ENCODE data around the gene RFX2.
"Not testable (repeated sequence)": the region's sequence is repeated elsewhere in the genome, so short reads cannot be mapped to it uniquely, and the experiment has no call there.

The RFX2 gene

DNA sequence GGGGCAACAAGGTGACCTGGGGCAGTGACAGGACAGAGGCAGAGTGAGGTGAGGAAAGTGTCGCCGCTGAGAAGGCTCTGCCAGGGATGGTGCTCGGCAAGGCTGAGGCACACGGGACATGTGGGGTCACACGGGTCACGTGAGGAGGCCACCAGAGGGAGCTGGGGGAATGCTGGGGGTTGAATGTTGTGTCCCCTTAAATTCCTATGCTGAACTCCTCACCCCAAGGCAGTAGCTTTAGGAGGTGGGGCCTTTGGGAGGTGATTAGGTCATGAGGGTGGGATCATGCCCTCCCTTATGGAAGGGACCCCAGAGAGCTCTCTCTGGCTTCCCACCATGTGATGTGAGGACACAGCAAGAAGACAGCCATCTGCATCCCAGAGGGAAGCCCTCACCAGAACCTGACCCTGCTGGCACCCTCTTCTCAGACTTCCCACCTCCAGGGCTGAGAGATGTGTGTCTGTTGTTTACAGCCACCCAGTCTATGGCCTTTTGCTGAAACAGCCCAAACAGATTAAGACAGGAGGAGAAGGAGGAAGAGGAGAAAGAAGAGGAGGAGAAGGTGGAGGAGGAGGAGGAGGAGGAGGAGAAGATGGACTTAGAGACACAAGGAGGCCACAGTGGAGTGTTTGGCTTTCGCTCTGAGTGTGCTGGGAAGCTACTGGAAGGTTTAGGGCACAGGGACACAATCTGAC lies 35.4 kb downstream of the RFX2 start:
- DNase-seq (ENCODE audit: low read depth), result no peak

DNA sequence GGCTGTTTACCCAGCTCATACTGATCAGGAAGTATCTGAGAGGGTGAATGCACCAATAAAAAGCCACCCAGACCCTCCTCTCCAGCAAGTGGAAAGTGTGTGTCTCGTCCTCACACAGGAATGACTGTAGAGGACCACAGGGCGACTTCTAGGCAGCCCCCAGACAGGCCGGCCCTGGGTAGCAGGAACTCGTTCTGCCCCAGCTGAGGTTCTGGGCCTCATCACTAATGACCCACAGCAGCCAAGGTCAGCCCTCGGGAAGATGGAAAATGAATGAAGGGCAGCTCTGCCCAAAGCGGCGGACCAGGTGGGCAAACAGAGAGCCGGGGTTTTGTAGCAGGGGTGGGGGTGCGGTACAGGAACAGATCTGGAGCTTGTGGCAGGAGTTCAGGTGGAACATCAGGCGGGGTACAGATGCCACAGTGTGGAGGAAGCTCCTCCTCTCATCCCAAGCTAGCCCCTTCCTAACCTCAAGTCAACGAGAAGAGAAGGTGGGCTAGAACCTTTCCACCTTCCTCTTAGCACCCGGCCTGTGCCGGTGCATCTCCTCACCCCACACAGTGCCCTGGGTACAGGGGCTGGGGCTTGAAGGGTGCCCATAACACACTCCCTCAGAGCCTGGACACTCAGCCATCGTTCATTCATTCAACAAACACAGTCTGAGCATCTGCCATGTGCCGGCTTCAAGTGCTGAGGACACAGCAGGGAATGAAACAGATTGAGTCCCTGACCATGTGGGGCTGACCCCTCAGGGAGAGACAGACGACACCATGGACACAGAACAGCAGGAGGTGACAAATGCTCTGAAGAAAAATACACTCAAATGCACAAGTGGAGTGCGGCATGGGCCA lies 36.2 kb downstream of the RFX2 start:
- no peak for DNase-seq (ENCODE audit: low read depth)

DNA sequence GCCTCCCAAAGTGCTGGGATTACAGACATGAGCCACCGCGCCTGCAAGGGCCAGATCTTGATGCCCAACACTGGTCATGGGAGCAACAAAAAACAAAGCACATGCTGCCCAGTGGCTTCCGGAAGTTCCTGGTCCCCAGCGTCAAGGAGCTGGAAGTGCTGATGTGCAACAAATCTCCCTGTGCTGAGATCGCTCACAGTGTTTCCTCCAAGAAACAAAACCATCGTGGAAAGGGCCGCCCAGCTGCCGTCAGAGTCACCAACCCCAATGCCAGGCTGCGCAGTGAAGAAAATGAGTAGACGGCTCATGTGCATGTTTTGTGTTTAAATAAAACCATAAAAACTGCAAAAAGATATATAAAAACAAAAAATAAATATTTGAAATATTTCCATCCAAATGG lies 37.1 kb downstream of the RFX2 start:
- not testable (repeated sequence) for DNase-seq (ENCODE audit: low read depth)

DNA sequence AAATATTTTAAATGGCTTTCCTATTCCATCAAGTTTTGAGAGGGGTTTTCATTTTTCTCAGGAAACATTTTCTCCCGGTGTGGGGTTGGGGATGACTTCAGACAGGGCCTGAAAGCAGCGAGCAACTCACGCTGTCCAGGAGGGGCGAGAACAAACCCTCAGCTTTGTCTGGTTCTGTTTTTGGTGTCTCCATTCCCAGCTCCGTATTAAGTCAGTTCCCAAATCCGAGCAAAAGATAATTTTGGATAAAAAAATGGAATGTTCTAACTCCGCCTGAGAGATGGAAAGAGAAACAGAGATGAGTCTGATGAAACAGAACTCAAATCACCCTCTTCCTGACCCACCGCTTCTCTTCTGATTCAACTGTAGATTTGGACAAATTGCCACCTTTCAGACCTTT lies 38.4 kb downstream of the RFX2 start:
- no peak for DNase-seq (ENCODE audit: low read depth)

DNA sequence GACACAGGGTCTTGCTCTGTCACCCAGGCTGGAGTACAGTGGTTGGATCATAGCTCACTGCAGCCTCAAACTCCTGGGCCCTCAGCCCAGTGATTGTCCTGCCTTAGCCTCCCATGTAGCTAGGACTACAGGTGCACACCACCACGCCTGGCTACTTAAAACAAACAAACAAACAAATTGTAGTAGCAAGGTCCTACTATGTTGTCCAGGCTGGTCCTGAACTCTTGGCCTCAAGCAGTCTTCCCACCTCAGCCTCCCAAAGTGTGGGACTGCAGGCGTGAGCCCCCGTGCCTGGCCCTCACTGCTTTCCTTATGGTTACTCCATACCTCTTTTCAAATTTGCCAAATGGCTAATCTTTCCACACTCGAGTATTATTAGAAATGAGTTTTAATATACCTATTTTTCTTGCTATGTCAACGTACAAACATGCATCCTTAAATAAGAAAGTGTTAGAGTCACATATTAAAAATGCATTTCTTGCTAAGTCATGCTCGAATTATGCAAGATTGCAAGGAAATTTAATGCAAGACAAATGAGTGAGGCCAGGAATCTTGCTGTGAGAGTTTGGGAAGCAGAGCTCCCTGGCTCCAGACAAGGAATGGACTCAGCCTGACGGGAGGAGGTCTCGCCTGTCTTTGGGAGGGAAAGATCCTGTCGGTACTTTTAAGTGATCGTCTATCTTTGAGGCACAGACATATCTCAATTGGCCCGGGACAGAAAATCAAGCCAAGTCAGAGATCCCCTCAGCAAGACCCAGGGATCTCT lies 39.4 kb downstream of the RFX2 start:
- DNase-seq (ENCODE audit: low read depth), result no peak

DNA sequence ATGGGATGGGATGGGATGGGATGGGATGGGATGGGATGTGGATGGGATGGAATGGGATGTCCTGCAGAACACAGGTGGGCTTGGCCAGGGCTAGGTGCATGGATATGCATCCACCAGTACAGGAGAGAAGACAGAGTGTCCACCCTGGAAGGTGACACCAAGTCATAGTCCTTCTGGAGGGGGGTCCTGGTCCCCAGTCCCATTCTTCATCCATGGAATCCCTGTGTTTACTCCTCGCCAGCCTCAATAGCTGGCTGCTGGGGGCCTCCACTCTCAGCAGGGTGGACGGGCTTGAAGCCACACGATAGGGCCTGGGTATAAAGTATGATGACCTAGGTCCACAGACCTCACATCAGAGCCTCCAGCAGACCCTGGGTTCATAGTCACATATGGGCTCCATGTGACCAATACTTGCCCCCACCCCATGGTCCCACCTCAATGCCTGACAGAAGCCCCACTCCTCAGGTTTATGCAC lies 40.1 kb downstream of the RFX2 start:
- DNase-seq (ENCODE audit: low read depth), result no peak

DNA sequence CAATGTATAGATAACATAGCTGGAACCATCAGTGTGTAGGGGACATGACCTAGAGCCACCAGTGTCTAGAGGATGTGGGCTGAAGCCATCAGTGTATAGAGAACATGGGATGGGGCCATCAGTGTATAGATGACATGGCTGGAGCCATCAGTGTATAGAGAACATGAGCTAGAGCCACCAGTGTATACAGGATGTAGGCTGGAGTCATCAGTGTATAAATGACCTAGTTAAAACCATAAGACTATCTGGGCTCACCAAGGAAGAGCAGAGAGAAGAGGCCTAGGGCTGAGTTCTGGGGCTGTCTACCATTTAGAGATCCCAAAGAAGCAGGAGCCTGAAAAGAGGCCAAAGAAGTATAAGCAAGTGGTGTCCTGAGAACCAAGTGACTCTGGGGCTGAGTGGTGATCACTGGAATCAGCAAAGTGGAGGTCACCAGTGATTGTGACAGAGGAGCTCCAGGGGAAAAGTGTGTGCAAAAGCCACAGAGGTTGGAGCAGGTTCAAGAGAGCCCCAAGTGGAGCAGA lies 41.0 kb downstream of the RFX2 start:
- DNase-seq (ENCODE audit: low read depth), result no peak

DNA sequence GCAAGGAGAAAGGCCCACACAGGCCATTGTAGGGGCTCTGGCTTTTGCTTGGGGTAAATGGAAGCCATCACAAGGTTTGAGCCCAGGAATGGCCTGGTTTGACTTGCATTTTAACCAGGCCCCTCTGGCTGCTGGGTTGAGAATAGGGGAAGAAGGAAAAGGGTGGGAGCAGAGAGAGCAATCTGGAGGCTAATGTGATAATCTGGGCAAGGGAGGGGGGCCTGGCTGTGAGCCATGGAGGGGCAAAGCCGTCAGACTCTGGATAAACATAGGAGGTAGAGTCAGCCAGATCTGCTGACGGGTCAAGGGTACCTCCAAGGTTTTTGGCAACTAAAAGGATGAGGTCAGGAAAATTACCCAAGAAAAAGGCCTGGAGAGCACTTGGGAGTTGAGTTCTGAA lies 41.6 kb downstream of the RFX2 start:
- DNase-seq (ENCODE audit: low read depth), result no peak

DNA sequence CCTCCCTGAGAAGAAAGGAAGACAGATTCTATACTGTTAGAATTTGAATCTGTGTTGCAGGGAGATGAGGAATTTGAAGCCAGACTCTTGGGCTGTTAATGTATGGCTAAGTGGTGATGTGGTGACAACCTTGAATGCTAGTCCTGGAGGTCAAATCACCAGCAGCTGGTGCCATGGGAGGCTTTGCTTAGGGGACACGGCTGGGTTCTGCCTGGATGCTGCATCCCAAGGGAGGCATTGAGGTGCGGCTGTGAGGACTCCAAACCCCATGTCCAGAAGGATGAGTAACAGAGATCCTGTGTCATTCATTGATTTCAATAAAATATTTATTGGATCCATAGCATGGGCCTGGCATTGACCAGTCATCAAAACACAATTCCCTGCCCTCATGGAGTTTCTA lies 42.3 kb downstream of the RFX2 start:
- no peak for DNase-seq (ENCODE audit: low read depth)

DNA sequence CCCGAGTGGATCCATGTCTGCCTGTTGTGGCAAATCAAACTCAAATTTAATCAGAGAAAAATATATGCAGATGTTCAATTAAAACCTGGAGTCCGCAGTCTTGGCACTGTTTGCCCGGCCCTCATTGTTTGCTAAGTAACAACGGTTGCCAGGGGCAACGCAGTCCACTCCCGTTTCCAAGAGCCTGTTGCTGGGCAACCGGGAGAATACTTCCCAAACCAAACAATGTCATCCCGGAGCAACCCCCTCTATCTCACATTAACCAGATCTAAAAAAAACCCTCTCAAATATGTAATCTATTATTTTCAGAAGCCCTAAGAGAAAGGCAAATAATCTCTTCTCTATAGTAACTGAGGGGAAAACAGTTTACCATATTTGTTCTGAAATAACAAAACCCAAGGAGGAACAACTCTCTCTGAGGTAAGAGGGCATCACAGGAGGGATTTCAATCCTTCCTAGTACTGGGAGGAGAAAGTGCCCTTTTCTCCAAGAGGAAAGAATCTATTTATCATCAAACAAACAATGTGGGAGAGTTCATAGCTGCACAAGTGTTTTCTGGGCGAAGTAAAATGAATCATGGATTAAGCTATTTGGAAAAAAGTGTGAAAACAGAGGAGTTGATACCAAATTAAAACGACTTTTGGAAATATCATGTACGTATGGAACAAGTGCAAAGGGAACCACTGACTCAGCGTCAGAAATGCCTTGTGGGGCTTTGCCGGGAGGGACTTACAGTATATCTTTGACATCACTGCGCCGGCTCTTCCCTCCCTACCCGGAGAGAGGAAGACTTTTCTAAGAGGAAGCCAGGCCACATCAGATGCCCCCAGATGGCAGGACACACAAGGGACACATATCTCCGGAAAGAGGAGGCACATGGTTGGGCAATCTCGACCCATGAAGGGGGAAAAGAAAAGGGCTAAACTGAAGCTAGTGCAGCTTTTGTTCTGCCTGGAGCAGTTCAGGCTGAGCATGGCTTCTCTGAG lies 43.3 kb downstream of the RFX2 start:
- DNase-seq (ENCODE audit: low read depth), result no peak

DNA sequence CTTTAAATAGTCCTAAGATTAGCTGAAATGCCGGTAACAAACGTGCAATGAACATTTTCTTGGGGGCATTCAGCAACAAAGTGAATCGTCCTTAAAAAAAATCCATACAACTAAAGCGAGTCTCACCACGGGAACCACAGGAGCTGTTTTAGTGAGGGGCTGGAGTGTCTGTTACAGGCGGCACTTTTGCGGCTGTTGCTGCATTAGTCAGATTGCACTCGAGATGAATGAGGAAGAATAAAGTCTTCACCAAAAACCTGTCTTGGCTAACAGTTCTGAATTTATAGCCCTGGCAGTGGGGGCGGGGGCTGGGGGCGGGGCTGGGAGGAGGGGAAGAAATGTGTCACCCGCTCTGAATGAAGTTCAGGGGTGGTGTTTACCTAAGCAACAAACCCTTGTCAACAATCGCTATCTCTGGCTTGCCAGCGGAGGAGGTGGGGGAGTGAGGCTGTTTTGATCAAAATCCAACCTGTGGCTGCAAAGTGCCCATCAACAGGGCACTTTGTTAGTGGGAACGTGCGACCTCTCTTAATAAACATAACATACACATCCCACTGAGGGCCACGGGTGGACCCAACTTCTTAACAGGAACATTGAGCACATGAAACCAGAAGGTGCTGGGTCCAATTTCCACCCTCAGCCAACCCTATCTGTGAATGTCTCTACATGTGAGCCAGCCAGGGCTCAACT lies 44.5 kb downstream of the RFX2 start:
- DNase-seq (ENCODE audit: low read depth), result peak; percentile 38

DNA sequence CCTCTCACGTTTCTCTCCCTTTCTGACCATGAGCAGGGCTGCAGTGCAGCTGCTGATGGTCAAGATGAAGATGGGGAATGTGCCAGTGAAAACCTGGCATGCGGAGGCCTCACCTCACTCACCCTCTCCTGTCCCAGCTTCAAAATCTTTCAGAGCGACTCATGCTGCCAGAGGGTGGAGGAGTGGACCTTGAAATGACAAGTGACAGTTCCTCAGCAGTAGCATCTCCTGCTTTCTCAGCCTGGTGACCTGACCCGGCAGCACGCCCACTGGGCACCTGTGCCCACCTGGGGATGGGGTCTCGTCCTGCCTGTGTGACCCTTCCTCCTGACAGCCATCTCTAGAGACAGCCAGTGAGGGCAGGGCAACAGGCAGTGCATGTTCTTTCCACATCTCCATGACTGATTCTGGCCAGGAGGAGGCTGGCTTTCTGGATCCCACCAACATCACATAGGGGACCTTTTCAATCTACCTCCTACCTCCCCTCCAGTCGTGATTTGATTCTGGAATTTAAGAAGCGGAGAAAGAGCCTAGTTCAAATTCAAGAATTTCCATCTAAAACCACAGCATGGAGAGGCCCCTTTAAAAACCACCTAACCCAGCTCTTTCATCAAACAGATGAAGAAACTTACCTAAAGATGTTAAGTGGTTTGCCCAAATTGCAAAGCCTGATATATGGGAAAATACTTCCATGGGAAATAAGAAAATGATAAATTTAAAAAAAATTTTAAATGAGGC lies 45.8 kb downstream of the RFX2 start:
- DNase-seq (ENCODE audit: low read depth), result no peak

DNA sequence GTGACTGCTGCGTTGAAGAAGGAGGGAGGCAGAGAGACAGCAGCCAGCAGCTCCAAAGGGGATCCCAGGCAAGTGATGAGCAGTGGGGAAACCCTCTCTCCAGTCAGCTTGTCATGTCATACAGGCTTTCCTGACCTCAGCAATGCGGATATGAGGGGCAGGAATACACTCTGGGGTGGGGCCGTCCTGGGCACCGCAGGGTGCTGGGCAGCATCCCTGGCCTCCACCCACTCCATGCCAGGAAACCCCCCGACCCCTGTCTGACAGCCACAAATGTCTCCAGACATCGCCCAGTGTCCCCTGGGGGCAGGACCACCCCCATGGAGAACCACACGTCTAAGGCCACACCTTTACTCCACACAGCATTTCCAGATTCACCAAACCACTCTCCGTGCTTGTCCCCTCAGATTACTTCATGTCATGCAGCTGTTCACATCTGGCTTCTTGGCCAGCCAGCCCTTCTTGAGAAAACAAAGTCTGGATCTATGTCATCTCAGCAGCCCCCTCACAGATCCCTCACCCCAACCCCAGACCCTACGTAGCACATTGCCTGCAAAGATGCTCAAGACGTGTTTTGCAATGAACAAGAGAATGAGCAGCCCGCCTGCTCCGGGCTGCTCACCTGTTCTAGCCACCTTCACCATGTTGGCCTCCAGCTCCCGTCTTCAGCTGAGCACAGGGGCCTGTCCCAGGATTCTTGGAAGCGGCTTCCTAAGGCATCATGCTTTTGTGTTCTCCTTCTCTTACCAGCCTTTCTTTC lies 46.5 kb downstream of the RFX2 start:
- no peak for DNase-seq (ENCODE audit: low read depth)

DNA sequence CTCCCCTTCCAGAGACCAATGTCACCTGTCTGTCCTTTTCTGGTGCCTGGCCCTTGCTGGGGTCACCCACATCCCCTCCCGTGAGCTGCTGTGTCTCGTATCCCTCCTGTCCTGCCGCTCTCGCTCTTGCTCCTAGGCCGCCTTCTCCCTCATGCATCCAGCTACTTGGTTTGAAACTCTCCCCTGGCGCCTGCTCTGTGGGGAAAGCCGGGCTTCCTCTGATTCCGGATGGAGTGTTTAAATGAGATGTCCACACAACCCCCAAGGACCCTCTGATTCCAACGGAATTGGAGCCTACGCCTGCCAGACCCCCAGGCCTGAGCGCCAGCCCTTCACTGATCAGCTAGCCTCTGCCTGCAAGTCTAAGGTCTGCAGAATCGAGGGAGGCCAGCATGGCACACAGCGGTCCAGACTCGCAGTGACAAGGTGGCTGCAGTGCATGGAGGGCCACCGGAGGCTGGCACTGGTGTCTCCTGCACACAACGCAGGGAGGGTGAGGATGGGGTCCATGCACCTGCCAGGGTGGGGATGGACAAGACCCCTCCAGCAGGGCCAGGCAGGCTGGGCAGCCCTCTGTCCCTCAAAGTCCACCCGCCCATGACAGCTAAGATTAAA lies 47.2 kb downstream of the RFX2 start:
- DNase-seq (ENCODE audit: low read depth), result no peak

DNA sequence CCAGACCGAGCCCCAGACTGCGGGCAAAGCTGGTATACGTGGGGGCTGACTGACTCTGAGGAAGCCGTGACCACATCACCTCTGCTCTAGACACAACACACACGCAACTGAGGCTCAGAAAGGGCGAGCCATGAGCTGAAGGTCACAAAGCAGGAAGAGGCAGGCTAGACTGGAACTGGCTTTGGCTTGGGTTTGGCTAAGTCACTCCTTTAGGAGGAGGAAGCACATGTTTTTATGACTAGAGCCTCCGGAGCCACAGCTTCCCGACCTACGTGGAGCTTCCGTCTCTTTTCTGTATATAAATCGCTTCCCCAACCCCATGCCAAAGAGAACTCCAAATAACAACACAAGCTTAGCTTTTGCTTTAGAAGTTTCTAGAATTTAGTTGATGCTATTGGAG lies 48.0 kb downstream of the RFX2 start:
- DNase-seq (ENCODE audit: low read depth), result peak; percentile 34

DNA sequence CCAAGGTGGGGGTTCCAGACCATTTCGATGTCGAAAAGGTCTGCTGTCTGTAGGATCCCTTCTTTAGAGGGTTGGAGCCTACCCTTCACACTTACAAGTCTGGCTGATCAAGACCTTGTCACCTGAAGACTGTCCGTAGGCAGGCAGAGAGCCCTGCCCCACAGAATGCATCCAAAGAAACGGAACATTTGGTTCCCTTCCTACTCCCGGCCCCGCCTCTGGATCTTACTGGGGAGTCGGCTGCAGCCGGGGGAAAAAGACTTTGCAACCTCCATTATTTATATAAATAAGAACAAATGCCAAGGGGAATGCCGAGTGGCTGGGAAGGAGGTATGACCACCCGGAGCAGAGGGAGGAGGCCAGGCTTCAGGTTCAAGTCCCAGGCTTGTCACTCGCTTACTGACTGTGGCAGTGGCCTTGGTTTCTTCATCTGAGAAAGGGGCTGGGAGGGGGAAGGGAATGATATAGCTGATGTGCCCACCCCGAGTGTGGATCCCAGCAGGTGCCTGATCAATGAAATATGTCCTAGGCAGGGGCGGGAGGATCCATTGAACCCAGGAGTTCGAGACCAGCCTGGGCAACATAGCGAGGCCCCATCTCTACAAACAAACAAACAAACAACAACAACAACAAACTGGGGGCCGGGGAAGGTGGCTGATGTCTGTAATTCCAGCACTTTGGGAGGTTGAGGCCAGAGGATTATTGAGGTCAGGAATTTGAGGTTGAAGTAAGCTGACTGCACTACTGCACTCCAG lies 48.7 kb downstream of the RFX2 start:
- DNase-seq (ENCODE audit: low read depth), result no peak

DNA sequence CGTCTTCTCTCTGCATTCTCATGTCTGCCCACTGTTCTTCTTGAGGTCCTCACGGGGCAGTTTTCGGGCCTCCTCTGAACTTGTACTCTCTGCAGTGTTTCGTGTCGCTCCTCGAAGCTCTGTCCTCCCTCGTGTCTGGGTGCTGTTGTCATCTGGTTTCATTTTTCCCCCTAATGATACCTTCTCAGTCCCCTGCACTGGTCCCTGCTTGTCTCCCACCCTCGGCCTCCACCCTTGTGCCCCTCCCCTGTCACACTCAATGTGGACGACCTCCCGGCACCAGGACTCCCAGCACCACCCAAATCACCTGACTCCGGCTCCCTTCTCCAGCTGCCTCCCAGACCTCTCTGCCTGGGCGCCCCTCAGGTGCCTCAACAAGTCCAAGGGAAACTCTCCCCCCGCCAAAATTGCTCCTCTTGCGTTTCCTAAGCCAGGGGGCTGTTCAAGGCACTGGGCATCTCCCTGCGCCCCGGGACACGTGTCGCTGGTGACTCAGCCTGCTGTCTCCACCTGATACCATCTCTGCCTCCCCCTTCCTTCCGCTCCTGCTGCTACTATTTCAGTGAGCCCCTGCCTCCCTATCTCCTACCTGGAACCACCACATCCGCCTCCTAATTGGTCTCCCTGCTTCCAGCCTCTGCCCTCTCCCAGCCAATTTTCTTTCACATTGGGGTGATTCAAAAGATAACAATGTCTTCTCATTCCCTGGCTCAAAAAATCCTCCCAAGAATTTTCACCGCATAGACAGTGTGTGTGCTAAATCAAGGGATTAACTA lies 49.5 kb downstream of the RFX2 start:
- DNase-seq (ENCODE audit: low read depth), result peak; percentile 19
